Measurements from ENCODE around the gene SYNJ2. TPM values are rescaled to one million over a fixed set of nuclear protein-coding genes. Genes with fewer than 3 reads are reported as not detected.

SYNJ2 gene
- total RNA-seq, 2 experiments from 2014 or later: 42.4 to 42.7 TPM

GRCh38 chr6:158003910-158004700 is 22.4 kb downstream of the SYNJ2 start:
- intact Hi-C loops (cut with micrococcal nuclease): no loop called here
- peaks cover 23% of the 10 kb centered on the region for H3K36me3 Mint-ChIP-seq (ENCODE audit: low read depth)
- peaks cover 70% of the 10 kb centered on the region for H3K4me1 Mint-ChIP-seq (ENCODE audit: low read depth)

GRCh38 chr6:158004701-158005095 is 23.0 kb downstream of the SYNJ2 start:
- CTCF ChIA-PET: no interaction called here

More at GRCh38 chr6:158003910-158004700, 22.4 kb downstream of the SYNJ2 start:
- no peak for DNase-seq
- Mint-ChIP-seq H3K4me3 (no peak overlapping the region), H3K27ac (no peak overlapping the region), H3K27me3 (ENCODE audit: low read depth) (no peaks in the 10 kb centered on the region), H3K9me3 (no peaks in the 10 kb centered on the region)
- CTCF ChIA-PET: interaction anchor here (1.6 to 3.5 kb wide), 2 partner anchors 22 to 68 kb away, joined by 9 to 15 read pairs; no protein-coding TSS in a partner anchor

GRCh38 chr6:158005626-158006180 is 24.0 kb downstream of the SYNJ2 start:
- H3K4me3 Mint-ChIP-seq: no peak overlapping the region
- peaks cover 24% of the 10 kb centered on the region for H3K36me3 Mint-ChIP-seq (ENCODE audit: low read depth)
- peaks cover 81% of the 10 kb centered on the region for H3K4me1 Mint-ChIP-seq (ENCODE audit: low read depth)
- no peak overlapping the region for H3K27ac Mint-ChIP-seq
- intact Hi-C loops (cut with micrococcal nuclease): no loop called here
- CTCF ChIA-PET: no interaction called here
- DNase-seq: no peak
- H3K9me3 Mint-ChIP-seq: no peaks in the 10 kb centered on the region
- no peaks in the 10 kb centered on the region for H3K27me3 Mint-ChIP-seq (ENCODE audit: low read depth)

More at GRCh38 chr6:158004701-158005095, 23.0 kb downstream of the SYNJ2 start:
- intact Hi-C loops (cut with micrococcal nuclease): no loop called here
- H3K36me3 Mint-ChIP-seq (ENCODE audit: low read depth): peaks cover 23% of the 10 kb centered on the region
- DNase-seq: no peak
- H3K4me3 Mint-ChIP-seq: no peak overlapping the region
- H3K27ac Mint-ChIP-seq: no peak overlapping the region
- H3K27me3 Mint-ChIP-seq (ENCODE audit: low read depth): no peaks in the 10 kb centered on the region
- peaks cover 72% of the 10 kb centered on the region for H3K4me1 Mint-ChIP-seq (ENCODE audit: low read depth)
- no peaks in the 10 kb centered on the region for H3K9me3 Mint-ChIP-seq

DNA sequence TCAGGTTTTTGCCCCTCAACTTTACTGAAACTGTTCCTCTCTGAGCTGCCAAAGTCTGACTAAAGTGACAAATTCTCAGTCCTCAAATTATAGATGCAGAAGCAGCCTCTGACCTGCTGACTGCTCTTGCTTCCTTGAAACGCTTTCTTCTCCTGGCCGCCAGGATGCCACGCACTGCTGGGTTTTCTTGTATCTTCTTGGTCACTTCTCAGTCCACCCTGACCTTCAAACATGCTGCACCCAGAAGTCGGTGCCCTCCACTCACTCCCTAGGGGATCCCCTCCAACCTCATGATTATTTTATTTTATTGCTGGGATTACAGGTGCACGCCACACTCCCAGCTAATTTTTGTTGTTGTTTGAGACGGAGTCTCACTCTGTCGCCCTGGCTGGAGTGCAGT is 24.7 kb downstream of the SYNJ2 start:
- Mint-ChIP-seq H3K4me3 (no peak overlapping the region), H3K27ac (no peak overlapping the region), H3K36me3 (ENCODE audit: low read depth) (peaks cover 27% of the 10 kb centered on the region), H3K27me3 (ENCODE audit: low read depth) (no peaks in the 10 kb centered on the region), H3K4me1 (ENCODE audit: low read depth) (peaks cover 83% of the 10 kb centered on the region), H3K9me3 (no peaks in the 10 kb centered on the region)
- no peak for DNase-seq
- CTCF ChIA-PET: interaction anchor here (3.9 kb wide), 1 partner anchor 20 kb away, joined by 21 read pairs; no protein-coding TSS in a partner anchor
- intact Hi-C loops (cut with micrococcal nuclease): no loop called here

GRCh38 chr6:158006821-158007570 is 25.3 kb downstream of the SYNJ2 start:
- no peaks in the 10 kb centered on the region for H3K9me3 Mint-ChIP-seq
- intact Hi-C loops (cut with micrococcal nuclease): no loop called here

DNA sequence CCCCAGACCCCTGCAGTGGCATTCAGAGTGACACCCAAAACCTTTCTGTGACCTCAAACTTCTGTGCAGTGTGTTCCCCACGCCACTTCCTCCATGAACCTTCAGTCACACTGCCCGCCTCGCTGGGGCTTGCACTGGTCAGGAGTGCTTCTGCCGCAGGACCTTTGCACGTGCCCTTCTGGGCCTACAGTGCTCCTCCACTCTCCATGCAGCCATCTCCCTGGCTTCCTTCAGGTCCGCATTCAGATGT is 27.1 kb downstream of the SYNJ2 start:
- no peaks in the 10 kb centered on the region for H3K27me3 Mint-ChIP-seq (ENCODE audit: low read depth)
- H3K36me3 Mint-ChIP-seq (ENCODE audit: low read depth): peaks cover 23% of the 10 kb centered on the region
- peak overlapping the region; percentile 42 for H3K4me3 Mint-ChIP-seq
- peak; percentile 26 for DNase-seq
- intact Hi-C loops (cut with micrococcal nuclease): loop anchor here (1.0 to 2.0 kb wide), 2 partner anchors 18 to 24 kb away; no protein-coding TSS in a partner anchor
- peaks cover 79% of the 10 kb centered on the region for H3K4me1 Mint-ChIP-seq (ENCODE audit: low read depth)
- CTCF ChIA-PET: interaction anchor here (0.7 to 3.9 kb wide), 2 partner anchors 13 to 18 kb away, joined by 5 to 21 read pairs; no protein-coding TSS in a partner anchor
- H3K9me3 Mint-ChIP-seq: no peaks in the 10 kb centered on the region
- peak overlapping the region; percentile 77 for H3K27ac Mint-ChIP-seq

More at GRCh38 chr6:158006821-158007570, 25.3 kb downstream of the SYNJ2 start:
- Mint-ChIP-seq H3K4me1 (ENCODE audit: low read depth) (peaks cover 85% of the 10 kb centered on the region), H3K27ac (no peak overlapping the region), H3K36me3 (ENCODE audit: low read depth) (peaks cover 26% of the 10 kb centered on the region), H3K4me3 (no peak overlapping the region), H3K27me3 (ENCODE audit: low read depth) (no peaks in the 10 kb centered on the region)
- CTCF ChIA-PET: interaction anchor here (1.4 to 3.9 kb wide), 2 partner anchors 19 to 23 kb away, joined by 4 to 21 read pairs; no protein-coding TSS in a partner anchor
- DNase-seq: no peak

GRCh38 chr6:158009114-158009891 is 27.6 kb downstream of the SYNJ2 start:
- CTCF ChIA-PET: interaction anchor here (0.7 to 3.9 kb wide), 3 partner anchors 17 to 63 kb away, joined by 3 to 21 read pairs (median 5); no protein-coding TSS in a partner anchor
- H3K27me3 Mint-ChIP-seq (ENCODE audit: low read depth): no peaks in the 10 kb centered on the region
- H3K4me1 Mint-ChIP-seq (ENCODE audit: low read depth): peaks cover 80% of the 10 kb centered on the region
- intact Hi-C loops (cut with micrococcal nuclease): loop anchor here (1.0 to 2.0 kb wide), 2 partner anchors 17 to 25 kb away; no protein-coding TSS in a partner anchor
- H3K9me3 Mint-ChIP-seq: no peaks in the 10 kb centered on the region
- H3K36me3 Mint-ChIP-seq (ENCODE audit: low read depth): peaks cover 23% of the 10 kb centered on the region
- H3K27ac Mint-ChIP-seq: peak overlapping the region; percentile 77
- DNase-seq: peak; percentile 51
- H3K4me3 Mint-ChIP-seq: peak overlapping the region; percentile 42

- Mint-ChIP-seq H3K9me3 (no peaks in the 10 kb centered on the region), H3K36me3 (ENCODE audit: low read depth) (peaks cover 20% of the 10 kb centered on the region), H3K4me1 (ENCODE audit: low read depth) (peaks cover 82% of the 10 kb centered on the region), H3K4me3 (no peak overlapping the region), H3K27me3 (ENCODE audit: low read depth) (no peaks in the 10 kb centered on the region), H3K27ac (no peak overlapping the region)
- intact Hi-C loops (cut with micrococcal nuclease): loop anchor here (1.0 to 2.0 kb wide), 2 partner anchors 17 to 26 kb away; no protein-coding TSS in a partner anchor
- CTCF ChIA-PET: interaction anchor here (0.7 to 3.9 kb wide), 4 partner anchors 16 to 63 kb away, joined by 3 to 21 read pairs (median 8); no protein-coding TSS in a partner anchor
- no peak for DNase-seq
Observed at GRCh38 chr6:158009935-158010585, 28.4 kb downstream of the SYNJ2 start.

DNA sequence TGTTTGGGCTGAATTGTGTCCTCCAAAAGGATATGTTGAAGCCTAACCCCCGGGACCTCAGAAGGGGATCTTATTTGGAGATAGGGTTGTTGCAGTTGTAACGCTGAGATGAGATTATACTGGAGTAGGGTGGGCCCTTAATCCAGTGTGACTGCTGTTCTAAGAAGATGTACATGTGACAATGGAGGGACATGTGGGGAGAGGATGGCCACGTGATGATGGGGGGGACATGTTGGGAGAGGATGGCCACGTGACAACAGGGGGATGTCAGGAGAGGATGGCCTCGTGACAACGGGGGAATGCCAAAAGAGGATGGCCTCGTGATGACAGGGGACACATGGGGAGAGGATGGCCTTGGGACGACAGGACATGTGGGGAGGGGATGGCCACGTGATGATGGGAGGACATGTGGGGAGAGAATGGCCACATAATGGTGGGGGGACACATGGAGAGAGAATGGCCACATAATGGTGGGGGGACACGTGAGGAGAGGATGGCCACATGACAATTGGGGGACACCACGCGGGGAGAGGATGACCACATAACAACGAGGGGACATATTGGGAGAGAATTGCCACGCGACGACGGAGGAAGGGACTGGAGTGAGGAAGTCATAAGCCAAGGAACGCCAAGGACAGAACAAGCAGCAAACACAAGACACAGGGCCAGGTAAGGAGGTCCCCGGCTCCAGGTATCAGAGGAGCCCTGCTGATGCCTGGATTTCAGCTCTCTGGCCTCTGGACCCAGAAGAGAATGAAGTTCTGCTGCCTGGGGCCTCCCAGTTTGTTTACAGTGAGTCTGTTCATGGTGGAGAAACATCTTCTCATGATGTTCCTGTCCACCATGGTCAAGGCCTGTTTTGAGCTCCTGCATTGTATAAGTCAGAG is 29.2 kb downstream of the SYNJ2 start:
- Mint-ChIP-seq H3K9me3 (no peaks in the 10 kb centered on the region), H3K27me3 (ENCODE audit: low read depth) (no peaks in the 10 kb centered on the region), H3K4me3 (no peak overlapping the region), H3K36me3 (ENCODE audit: low read depth) (peaks cover 20% of the 10 kb centered on the region), H3K27ac (no peak overlapping the region), H3K4me1 (ENCODE audit: low read depth) (peaks cover 82% of the 10 kb centered on the region)
- intact Hi-C loops (cut with micrococcal nuclease): no loop called here
- no peak for DNase-seq
- CTCF ChIA-PET: interaction anchor here (1.3 to 2.9 kb wide), 2 partner anchors 15 to 62 kb away, joined by 5 to 11 read pairs; no protein-coding TSS in a partner anchor

DNA sequence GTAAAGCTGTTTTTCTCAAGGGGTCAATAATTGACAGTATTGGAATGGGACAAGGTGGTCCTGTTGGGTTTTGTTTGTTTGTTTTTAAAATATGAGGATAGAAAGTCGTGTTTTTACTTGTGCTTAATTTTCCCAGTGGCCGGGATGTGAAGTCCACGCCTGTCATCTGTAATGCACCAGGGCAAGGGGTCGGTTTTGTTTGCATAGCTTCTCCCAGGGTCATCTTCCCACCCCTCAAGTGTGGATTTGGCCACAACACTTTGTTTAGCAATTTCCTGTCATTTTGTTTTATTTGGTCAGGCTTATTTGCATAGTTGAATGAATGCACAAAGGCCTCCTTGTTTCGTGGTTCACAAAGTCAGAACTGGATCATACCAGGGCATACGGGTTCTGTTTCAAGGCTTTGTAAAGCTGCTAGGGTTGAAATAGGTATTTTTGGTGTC is 29.8 kb downstream of the SYNJ2 start:
- CTCF ChIA-PET: interaction anchor here (2.9 kb wide), 1 partner anchor 15 kb away, joined by 11 read pairs; no protein-coding TSS in a partner anchor
- H3K9me3 Mint-ChIP-seq: no peaks in the 10 kb centered on the region
- peaks cover 20% of the 10 kb centered on the region for H3K36me3 Mint-ChIP-seq (ENCODE audit: low read depth)
- intact Hi-C loops (cut with micrococcal nuclease): no loop called here
- H3K4me1 Mint-ChIP-seq (ENCODE audit: low read depth): peaks cover 75% of the 10 kb centered on the region
- no peaks in the 10 kb centered on the region for H3K27me3 Mint-ChIP-seq (ENCODE audit: low read depth)
- DNase-seq: no peak
- no peak overlapping the region for H3K27ac Mint-ChIP-seq
- H3K4me3 Mint-ChIP-seq: no peak overlapping the region

Data from activated naive CD4-positive, alpha-beta T cell treated with anti-CD3 and anti-CD28 coated beads for 36 hours (primary cell).